Brain microvascular endothelial cell (primary cell): ENCODE data around the gene RFLNA.

Source experiments
- DNase-seq: peaks from one replicate; pipeline ENCODE4 v3.0.0-alpha.2; 2020
- H3K27ac ChIP-seq: fragments of 250-450 bp; sonication (Bioruptor Pico); 2 replicates; pipeline ENCODE4 v1.5.1; 2020; ENCODE audit warnings: mild to moderate bottlenecking, moderate library complexity
- H3K27me3 ChIP-seq: fragments of 250-450 bp; sonication (Bioruptor Pico); replicated peaks from 2 replicates; pipeline ENCODE4 v1.5.1; 2020; ENCODE audit warnings: mild to moderate bottlenecking
- H3K36me3 ChIP-seq: fragments of 250-450 bp; sonication (Bioruptor Pico); replicated peaks from 2 replicates; pipeline ENCODE4 v1.5.1; 2020; ENCODE audit warnings: mild to moderate bottlenecking
- H3K4me3 ChIP-seq: 2 replicates; pipeline ENCODE4 v1.5.1; 2011; ENCODE audit warnings: low read depth, mild to moderate bottlenecking, control low read depth, low read length, moderate library complexity
- in situ Hi-C: cut with HindIII; loops from 2 replicates; pipeline ENCODE4 v1.10.0; 2017; ENCODE audit warnings: low sequenced_read_pairs, low pct_ligation_motif_present
- TF ChIP-seq, protein P1 (sequence below): IDR thresholded peaks from 2 replicates; pipeline ENCODE4 v1.5.1; 2011; ENCODE audit warnings: low read depth, mild to moderate bottlenecking, moderate library complexity, low read length, control low read depth, inconsistent platforms; ENCODE audit errors: missing control alignments

RFLNA gene

DNA sequence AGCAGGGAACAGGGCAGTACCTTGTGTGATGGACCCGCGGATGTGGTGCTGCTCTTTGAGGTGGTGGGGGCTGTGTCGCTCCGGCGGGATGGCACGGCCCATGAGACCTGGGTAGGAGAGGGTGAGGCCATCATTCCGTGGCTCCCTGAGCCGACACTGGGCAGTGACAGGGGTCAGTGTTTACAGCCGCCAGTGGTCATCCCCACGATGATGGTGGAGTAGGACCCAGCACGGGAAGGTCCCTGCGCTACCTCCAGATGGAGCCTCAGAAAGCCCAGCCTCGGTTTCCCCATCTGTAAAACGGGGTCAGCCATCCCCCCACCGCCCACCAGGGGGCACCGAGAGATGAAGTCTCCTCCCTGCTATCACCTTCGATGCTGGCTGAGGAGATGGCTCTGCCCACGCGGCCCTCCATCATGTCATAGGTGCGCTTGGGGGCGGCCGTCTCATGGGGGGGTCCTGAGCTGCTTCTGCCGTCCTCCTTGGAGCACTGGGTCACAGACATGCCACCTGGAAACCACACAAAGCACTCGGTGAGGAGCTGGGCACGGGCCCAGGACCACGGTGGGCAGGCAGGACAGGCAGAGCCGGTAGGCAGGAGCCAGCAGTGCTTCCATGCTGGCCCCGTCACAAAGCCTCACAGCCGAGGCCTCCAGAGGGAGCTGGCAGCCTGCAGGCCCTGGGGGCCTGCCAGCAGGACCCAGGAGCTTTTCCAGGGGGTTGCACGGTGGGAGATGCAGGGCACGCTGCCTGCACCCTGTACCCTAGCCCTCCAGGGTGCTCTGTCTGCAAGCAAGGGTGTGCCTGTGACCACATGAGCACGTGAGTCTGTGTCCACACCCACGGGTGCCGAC, 53.1 kb downstream of the RFLNA start:
- TF ChIP-seq, protein P1, sequence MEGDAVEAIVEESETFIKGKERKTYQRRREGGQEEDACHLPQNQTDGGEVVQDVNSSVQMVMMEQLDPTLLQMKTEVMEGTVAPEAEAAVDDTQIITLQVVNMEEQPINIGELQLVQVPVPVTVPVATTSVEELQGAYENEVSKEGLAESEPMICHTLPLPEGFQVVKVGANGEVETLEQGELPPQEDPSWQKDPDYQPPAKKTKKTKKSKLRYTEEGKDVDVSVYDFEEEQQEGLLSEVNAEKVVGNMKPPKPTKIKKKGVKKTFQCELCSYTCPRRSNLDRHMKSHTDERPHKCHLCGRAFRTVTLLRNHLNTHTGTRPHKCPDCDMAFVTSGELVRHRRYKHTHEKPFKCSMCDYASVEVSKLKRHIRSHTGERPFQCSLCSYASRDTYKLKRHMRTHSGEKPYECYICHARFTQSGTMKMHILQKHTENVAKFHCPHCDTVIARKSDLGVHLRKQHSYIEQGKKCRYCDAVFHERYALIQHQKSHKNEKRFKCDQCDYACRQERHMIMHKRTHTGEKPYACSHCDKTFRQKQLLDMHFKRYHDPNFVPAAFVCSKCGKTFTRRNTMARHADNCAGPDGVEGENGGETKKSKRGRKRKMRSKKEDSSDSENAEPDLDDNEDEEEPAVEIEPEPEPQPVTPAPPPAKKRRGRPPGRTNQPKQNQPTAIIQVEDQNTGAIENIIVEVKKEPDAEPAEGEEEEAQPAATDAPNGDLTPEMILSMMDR: peak; percentile 68
- Histone ChIP-seq H3K4me3 (no peak overlapping the region), H3K36me3 (peaks cover 99% of the 10 kb centered on the region), H3K27me3 (no peaks in the 10 kb centered on the region), H3K27ac (no peak overlapping the region)
- in situ Hi-C loops: no loop called here
- DNase-seq: no peak

DNA sequence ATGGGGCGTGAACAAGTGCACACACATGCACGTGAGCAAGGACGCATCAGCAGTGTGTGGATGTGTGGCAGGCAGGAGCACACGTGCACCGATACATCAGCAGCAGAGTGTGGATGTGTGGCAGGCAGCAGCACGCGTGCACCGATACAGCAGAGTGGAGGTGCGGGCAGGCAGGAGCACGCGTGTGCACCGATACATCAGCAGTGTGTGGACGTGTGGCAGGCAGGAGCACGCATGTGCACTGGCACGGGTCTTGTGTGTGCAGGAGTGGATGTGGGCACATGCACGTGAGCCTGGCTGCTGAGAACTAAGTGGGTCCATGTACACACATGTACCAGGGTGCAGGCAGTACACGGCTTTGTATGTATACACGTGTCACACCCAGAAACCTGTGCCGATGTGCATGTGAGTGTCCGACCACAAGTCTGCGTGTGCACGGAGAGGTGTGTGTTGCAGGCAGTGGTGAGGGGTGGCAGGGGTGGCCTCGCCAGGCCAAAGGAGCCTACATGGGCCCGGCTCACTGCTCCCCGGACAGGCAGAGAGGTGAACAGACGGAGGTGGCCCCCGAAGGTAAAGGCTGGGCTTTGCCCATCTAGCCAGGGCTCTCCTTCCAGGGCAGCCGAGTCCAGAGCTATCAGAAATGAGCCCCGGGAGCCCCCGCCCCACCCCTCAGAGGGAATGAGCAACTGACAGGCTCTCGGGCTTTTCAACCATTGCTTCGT, 53.9 kb downstream of the RFLNA start:
- no peak for DNase-seq
- Histone ChIP-seq H3K27me3 (no peaks in the 10 kb centered on the region), H3K27ac (no peak overlapping the region), H3K36me3 (peaks cover 99% of the 10 kb centered on the region), H3K4me3 (no peak overlapping the region)
- TF ChIP-seq, protein P1: no peak
- in situ Hi-C loops: no loop called here

DNA sequence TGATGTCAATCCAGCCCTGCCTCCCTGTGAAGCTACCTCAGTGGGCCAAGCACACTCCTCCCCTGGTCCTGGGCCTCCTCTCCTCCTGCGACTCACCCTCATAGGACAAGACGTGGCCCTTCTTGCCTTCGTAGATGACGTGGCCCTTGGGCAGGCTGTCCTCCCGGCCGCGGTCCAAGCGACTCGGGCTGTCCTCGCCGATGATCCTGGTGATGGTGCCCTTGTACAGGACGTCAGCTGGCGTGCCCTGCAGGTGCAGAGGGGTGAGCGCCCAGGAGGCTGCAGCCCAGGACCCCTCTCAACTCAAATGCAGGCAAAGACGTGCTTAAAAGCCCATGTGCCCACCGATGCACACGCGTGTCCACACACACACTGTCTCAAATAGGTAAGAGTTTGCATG, 55.6 kb downstream of the RFLNA start:
- TF ChIP-seq, protein P1: no peak
- DNase-seq: no peak
- Histone ChIP-seq H3K27me3 (no peaks in the 10 kb centered on the region), H3K4me3 (no peak overlapping the region), H3K27ac (no peak overlapping the region), H3K36me3 (peaks cover 99% of the 10 kb centered on the region)
- in situ Hi-C loops: no loop called here

DNA sequence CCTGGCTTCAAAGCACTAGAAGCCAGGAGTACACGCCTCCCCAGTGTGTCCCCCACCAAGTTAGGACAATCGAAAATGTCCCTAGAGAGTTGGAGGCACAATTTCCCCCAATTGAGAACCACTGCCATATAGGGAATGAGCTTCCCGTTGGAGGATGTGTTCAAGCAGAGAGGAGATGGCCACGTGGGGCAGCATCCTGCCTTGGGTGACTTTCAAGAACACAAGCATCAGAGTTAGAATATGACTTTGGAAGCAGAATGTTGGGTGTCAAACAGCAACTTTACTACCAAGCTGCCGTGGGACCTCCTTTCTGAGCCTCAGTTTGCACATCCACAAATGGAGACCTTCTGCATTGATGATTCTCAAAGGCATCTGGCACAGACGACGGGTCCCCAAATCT, 56.5 kb downstream of the RFLNA start:
- TF ChIP-seq, protein P1: no peak
- no peak for DNase-seq
- no peak overlapping the region for H3K27ac ChIP-seq
- H3K27me3 ChIP-seq: no peaks in the 10 kb centered on the region
- in situ Hi-C loops: no loop called here
- no peak overlapping the region for H3K4me3 ChIP-seq
- H3K36me3 ChIP-seq: peaks cover 99% of the 10 kb centered on the region

DNA sequence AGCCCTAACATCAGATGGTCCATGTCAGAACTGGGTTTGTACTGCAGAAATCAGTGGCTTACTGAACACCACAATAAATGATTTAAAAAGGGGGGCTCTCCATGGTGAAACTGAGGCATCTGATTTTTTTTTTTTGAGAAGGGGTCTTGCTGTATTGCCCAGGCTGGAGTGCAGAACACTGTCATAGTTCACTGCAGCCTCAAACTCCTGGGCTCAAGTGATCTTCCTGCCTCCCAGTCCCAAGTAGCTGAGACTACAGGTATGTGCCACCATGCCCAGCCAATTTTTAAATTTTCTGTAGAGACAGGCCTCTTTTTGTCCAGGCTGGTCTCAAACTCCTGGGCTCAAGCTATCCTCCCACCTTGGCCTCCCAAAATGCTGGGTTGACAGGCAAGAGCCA, 57.4 kb downstream of the RFLNA start:
- in situ Hi-C loops: no loop called here
- TF ChIP-seq, protein P1: no peak
- Histone ChIP-seq H3K27ac (no peak overlapping the region), H3K4me3 (no peak overlapping the region), H3K27me3 (no peaks in the 10 kb centered on the region), H3K36me3 (peaks cover 99% of the 10 kb centered on the region)
- no peak for DNase-seq
